Activated CD4-positive, alpha-beta T cell treated with anti-CD3 and anti-CD28 coated beads, Interleukin-2, amount 50 U/mL, for 4 hours (primary cell): Measurements from ENCODE around the gene MORN4.

Experiments used
- DNase-seq, 2 experiments: peaks; one replicate each; pipeline ENCODE4 v3.0.0-alpha.2; 2020

The MORN4 gene

DNA sequence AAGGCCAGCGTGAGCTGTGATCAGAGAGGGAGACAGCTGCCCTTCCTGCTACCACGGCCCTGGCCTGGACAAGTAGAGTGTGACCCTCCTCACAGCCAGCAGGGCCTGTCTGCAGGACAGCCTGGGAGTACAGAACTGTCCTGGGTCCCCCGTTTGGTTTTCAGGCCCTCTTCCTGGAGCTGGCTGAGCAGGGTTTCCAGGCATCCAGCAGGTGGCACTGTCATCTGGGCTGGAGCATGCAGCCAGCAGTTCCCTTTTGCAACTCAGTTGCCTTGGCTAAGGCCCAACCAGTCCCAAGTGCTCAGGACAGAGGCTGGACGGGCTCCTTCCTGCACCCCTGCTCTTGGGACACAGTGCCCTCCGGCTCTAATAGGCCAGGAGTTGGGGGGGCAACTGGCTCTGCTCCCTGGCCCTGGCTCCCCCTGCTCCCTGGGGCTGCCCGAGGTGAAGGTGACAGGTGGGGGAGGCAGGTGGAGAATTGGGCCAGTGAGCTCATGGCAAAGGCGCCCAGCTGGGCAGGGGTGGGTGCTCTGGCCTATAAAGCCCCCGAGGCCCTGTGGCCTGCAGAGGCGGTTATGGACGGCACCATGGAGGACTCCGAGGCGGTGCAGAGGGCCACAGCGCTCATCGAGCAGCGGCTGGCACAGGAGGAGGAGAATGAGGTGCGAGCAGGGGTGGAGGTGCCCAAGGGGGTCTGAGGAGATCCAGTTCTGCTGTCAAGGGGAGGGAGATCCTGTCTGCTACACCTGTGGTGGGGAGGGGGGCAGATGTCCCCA lies 60.9 kb downstream of the MORN4 start, which contains the start of gene ANKRD2:
Gene ANKRD2 (plus strand): TSS at position 566 of the 776 bp plus-strand sequence. CDS start 10 bp downstream, at position 576.
- peak; percentile 32 for DNase-seq

DNA sequence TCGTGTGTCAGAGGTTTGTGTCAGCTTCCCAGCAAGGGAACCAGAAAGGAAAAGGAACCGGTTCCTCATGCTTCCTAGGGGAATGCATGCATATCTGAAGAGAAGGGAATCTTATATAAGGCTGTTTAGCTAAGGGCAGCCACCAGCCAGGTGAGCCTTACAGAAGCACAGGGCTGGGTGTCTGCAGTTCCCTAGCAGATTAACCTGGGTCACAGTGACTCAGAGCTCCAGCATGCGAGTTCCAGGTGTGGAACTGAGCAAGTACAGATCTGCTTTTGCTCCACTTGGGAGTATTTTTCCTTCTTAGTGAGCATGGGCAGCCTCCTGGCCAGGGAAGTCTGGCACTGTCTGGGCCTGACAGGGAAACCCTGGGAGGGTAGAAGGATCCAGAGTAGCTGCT lies 61.7 kb downstream of the MORN4 start:
- no peak for DNase-seq

DNA sequence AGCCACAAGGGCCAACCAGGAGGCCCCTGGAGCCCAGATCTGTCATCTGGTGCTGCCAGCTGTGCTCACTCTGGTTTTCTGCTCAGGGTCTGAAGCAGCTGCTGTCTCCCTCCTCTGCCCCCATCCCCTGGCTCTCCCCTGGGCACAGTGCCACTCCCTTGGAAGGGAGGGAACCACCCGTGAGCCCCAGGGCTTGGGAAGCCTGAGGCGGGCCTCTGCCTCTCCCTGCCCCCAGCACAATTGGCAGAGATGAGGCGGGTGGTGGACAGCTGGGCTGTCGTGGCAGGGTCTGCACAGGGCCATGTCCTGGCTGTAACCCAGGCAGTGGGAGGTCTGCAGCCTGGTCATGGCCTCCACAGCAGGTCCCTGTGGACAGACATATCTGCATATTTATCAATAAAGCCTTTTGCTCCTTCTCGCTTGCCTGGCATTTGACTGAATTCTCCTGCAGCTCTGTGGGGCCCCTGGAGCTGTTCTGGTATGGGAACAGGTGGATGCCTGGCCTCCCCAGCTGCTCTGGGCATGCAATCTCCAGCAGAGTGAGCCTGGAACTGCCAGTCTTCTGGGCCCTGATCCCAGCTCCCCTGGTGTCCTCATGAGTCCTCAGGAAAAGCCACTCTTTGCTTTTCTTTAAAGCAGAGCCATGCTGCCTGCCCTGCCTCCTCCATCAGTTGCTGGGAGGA lies 62.4 kb downstream of the MORN4 start:
- DNase-seq: no peak

DNA sequence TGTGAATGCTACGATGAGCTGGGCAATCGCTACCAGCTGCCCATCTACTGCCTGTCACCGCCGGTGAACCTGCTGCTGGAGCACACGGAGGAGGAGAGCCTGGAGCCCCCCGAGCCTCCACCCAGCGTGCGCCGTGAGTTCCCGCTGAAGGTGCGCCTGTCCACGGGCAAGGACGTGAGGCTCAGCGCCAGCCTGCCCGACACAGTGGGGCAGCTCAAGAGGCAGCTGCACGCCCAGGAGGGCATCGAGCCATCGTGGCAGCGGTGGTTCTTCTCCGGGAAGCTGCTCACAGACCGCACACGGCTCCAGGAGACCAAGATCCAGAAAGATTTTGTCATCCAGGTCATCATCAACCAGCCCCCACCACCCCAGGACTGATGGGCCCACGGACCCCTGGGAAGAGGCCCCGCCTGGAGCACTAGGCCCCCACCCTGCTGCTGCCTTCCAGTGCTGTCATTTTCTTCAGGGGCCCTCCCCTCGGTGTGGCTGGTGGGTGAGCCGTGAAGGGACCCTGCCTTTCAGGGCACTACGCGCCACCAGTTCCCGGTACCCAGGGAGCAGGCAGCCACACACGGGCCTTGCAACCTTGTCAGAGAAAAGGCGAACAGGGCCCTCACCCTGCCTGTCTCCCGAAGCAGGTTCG lies 63.0 kb downstream of the MORN4 start:
- DNase-seq: no peak

GRCh38 chr10:97567891-97568290 lies 65.4 kb downstream of the MORN4 start:
- no peak for DNase-seq

DNA sequence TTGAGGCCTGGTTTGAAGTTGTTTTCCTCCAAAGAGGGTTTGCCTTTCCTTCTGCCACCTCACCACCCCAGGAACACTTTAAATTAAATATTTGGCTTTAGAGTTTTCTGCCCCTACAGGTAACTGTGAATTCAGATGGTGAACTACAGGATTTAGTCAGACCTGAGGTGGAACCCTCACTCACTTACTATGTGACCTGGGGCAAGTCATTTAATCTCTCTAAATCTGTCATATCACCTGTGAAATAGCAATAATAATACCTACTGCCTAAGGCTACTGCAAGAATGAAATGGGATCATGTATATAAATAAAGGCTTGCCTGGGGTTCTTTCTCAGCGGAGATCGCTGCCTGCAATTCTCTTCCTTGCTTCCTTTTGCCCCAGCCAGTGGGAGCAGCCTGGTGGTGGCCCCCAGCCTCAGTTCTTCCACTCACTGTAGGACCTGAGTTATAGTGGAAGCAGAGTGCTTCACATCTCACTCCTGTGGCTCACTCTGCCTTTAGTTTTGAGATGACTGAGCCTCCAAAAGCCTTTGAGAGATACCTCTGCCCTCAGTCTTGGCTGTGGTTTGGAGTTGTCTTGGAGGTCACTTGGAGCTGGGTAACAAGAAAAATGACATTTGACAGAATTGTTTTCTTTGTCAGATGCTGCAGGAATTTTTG lies 66.8 kb downstream of the MORN4 start:
- DNase-seq: no peak

DNA sequence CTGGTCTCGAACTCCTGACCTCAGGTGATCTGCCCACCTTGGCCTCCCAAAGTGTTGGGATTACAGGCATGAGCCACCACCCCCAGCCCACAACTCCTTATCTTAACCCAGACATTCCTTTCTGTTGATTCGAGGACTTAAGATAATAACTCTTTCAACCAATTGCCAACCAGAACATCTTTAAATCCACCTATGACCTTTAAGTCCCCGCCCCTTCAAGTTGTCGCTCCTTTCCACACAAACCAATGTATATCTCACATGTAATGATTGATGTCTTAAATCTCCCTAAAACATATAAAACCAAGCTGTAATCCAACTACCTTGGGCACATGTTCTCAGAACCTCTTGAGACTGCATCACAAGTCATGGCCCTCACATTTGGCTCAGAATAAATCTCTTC lies 68.5 kb downstream of the MORN4 start:
- no peak for DNase-seq
